PC-9 (cell line): ENCODE measurements around the gene LNX1.

ENCODE experiments used
- EZH2 ChIP-seq: fragments of 200-600 bp; sonication (generic); IDR thresholded peaks from 2 replicates; pipeline ENCODE4 v1.8.0; 2017; ENCODE audit warnings: antibody characterized with exemption, low read depth
- TF ChIP-seq, protein P1 (sequence below): fragments of 200-600 bp; sonication (generic); conservative IDR thresholded peaks from 2 replicates; pipeline ENCODE4 v1.6.1; 2017; ENCODE audit warnings: mixed run types, antibody characterized with exemption, mild to moderate bottlenecking, moderate library complexity

- TF ChIP-seq, protein P1, sequence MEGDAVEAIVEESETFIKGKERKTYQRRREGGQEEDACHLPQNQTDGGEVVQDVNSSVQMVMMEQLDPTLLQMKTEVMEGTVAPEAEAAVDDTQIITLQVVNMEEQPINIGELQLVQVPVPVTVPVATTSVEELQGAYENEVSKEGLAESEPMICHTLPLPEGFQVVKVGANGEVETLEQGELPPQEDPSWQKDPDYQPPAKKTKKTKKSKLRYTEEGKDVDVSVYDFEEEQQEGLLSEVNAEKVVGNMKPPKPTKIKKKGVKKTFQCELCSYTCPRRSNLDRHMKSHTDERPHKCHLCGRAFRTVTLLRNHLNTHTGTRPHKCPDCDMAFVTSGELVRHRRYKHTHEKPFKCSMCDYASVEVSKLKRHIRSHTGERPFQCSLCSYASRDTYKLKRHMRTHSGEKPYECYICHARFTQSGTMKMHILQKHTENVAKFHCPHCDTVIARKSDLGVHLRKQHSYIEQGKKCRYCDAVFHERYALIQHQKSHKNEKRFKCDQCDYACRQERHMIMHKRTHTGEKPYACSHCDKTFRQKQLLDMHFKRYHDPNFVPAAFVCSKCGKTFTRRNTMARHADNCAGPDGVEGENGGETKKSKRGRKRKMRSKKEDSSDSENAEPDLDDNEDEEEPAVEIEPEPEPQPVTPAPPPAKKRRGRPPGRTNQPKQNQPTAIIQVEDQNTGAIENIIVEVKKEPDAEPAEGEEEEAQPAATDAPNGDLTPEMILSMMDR, result no peak
- TF ChIP-seq EZH2, result no peak
Observed at GRCh38 chr4:53598483-53598882, 7.2 kb upstream of the LNX1 start.
